ENCODE results near the gene PLEKHH1. TPM values are rescaled to one million over a fixed set of nuclear protein-coding genes. Genes with fewer than 3 reads are reported as not detected.

PLEKHH1 gene
- total and polyA plus RNA-seq, 2 experiments from 2014 or later: 14.7 to 33.9 TPM

GRCh38 chr14:67589204-67589770 lies 56.2 kb downstream of the PLEKHH1 start:
- no peak overlapping the region for H3K4me3 ChIP-seq
- H3F3A ChIP-seq (replicated peaks; ENCODE audit: low read depth): no peaks in the 10 kb centered on the region
- no peak overlapping the region for H2AFZ ChIP-seq
- no peaks in the 10 kb centered on the region for H3K27me3 ChIP-seq (ENCODE audit: insufficient read depth)
- TF ChIP-seq ZNF114 (CRISPR knock-in tag; IDR thresholded peaks at IDR 0.05): no peak
- TF ChIP-seq EZH2phosphoT487 (IDR thresholded peaks at IDR 0.05; ENCODE audit: unreplicated experiment): no peak
- no peak for TF ChIP-seq STAT1 (IDR thresholded peaks at IDR 0.05; ENCODE audit: unreplicated experiment)
- no peak for TF ChIP-seq JUNB (IDR thresholded peaks at IDR 0.05; ENCODE audit: unreplicated experiment)
- TF ChIP-seq ZNF331 (CRISPR knock-in tag; IDR thresholded peaks at IDR 0.05; ENCODE audit: low read depth): no peak
- TF ChIP-seq EZH2 (IDR thresholded peaks at IDR 0.05; ENCODE audit: low read depth, unreplicated experiment): no peak
- no peak for TF ChIP-seq ETS1 (IDR thresholded peaks at IDR 0.05)
- no peak for TF ChIP-seq REST (IDR thresholded peaks at IDR 0.05; ENCODE audit: unreplicated experiment)
- TF ChIP-seq ZNF462 (CRISPR knock-in tag; IDR thresholded peaks at IDR 0.05): no peak
- TF ChIP-seq NANOG (IDR thresholded peaks at IDR 0.05; ENCODE audit: borderline replicate concordance): no peak
- TF ChIP-seq CREB1 (CRISPR knock-in tag; IDR thresholded peaks at IDR 0.05; ENCODE audit: low read depth): no peak
- TF ChIP-seq POLR2AphosphoS5 (IDR thresholded peaks at IDR 0.05; ENCODE audit: low read depth): no peak
- no peak for TF ChIP-seq CTCF (conservative IDR thresholded peaks at IDR 0.05; ENCODE audit: low read depth in 2 of 2)
- H3K4me1 ChIP-seq (ENCODE audit: insufficient read depth): no peaks in the 10 kb centered on the region
- no peaks in the 10 kb centered on the region for H3K4me1 Mint-ChIP-seq
- H3K27ac Mint-ChIP-seq: no peak overlapping the region
- no peak for ATAC-seq
- H3K36me3 ChIP-seq (ENCODE audit: insufficient read depth): no peaks in the 10 kb centered on the region; the same call in 1 of the 2 replicates
- no peaks in the 10 kb centered on the region for H3K9me3 Mint-ChIP-seq
- peaks cover 3% of the 10 kb centered on the region; the same call in 1 of the 2 replicates for H4K20me1 ChIP-seq (replicated peaks; ENCODE audit: insufficient read depth)
- H3K27me3 Mint-ChIP-seq (ENCODE audit: insufficient read depth, low read depth, poor library complexity): no peaks in the 10 kb centered on the region
- H3K9me2 ChIP-seq (ENCODE audit: insufficient read depth): no peaks in the 10 kb centered on the region
- DNase-seq (ENCODE audit: low spot score): no peak
- H3K4me3 Mint-ChIP-seq: no peak overlapping the region
- H3K79me2 ChIP-seq (replicated peaks; ENCODE audit: insufficient read depth): no peaks in the 10 kb centered on the region
- no peak overlapping the region for H3K4me2 ChIP-seq
- peaks cover 14% of the 10 kb centered on the region for H3K36me3 Mint-ChIP-seq (ENCODE audit: low read depth)
- no peak overlapping the region for H3K27ac ChIP-seq (ENCODE audit: low read depth)

Measured in GM23338 (cell line).